Measurements from ENCODE around the gene TRAPPC2L. TPM values are rescaled to one million over a fixed set of nuclear protein-coding genes. Genes with fewer than 3 reads are reported as not detected.

Gene TRAPPC2L
- total and polyA plus RNA-seq, 2 of the 13 experiments (the other 11 are each of a cell fraction or from before 2014, with no cell fraction given), result 96.3 to 107 TPM

- TF ChIP-seq, protein P1, sequence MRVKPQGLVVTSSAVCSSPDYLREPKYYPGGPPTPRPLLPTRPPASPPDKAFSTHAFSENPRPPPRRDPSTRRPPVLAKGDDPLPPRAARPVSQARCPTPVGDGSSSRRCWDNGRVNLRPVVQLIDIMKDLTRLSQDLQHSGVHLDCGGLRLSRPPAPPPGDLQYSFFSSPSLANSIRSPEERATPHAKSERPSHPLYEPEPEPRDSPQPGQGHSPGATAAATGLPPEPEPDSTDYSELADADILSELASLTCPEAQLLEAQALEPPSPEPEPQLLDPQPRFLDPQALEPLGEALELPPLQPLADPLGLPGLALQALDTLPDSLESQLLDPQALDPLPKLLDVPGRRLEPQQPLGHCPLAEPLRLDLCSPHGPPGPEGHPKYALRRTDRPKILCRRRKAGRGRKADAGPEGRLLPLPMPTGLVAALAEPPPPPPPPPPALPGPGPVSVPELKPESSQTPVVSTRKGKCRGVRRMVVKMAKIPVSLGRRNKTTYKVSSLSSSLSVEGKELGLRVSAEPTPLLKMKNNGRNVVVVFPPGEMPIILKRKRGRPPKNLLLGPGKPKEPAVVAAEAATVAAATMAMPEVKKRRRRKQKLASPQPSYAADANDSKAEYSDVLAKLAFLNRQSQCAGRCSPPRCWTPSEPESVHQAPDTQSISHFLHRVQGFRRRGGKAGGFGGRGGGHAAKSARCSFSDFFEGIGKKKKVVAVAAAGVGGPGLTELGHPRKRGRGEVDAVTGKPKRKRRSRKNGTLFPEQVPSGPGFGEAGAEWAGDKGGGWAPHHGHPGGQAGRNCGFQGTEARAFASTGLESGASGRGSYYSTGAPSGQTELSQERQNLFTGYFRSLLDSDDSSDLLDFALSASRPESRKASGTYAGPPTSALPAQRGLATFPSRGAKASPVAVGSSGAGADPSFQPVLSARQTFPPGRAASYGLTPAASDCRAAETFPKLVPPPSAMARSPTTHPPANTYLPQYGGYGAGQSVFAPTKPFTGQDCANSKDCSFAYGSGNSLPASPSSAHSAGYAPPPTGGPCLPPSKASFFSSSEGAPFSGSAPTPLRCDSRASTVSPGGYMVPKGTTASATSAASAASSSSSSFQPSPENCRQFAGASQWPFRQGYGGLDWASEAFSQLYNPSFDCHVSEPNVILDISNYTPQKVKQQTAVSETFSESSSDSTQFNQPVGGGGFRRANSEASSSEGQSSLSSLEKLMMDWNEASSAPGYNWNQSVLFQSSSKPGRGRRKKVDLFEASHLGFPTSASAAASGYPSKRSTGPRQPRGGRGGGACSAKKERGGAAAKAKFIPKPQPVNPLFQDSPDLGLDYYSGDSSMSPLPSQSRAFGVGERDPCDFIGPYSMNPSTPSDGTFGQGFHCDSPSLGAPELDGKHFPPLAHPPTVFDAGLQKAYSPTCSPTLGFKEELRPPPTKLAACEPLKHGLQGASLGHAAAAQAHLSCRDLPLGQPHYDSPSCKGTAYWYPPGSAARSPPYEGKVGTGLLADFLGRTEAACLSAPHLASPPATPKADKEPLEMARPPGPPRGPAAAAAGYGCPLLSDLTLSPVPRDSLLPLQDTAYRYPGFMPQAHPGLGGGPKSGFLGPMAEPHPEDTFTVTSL (CRISPR knock-in tag; IDR thresholded peaks at IDR 0.05; ENCODE audit: borderline replicate concordance), result 0 out of 2 replicates have a peak, but pooled peaks have one; percentile 35
- TF ChIP-seq, protein P2, sequence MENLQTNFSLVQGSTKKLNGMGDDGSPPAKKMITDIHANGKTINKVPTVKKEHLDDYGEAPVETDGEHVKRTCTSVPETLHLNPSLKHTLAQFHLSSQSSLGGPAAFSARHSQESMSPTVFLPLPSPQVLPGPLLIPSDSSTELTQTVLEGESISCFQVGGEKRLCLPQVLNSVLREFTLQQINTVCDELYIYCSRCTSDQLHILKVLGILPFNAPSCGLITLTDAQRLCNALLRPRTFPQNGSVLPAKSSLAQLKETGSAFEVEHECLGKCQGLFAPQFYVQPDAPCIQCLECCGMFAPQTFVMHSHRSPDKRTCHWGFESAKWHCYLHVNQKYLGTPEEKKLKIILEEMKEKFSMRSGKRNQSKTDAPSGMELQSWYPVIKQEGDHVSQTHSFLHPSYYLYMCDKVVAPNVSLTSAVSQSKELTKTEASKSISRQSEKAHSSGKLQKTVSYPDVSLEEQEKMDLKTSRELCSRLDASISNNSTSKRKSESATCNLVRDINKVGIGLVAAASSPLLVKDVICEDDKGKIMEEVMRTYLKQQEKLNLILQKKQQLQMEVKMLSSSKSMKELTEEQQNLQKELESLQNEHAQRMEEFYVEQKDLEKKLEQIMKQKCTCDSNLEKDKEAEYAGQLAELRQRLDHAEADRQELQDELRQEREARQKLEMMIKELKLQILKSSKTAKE (CRISPR knock-in tag; IDR thresholded peaks at IDR 0.05; ENCODE audit: borderline replicate concordance), result no peak
- 0 out of 2 replicates have a peak, but pooled peaks have one; percentile 36 for TF ChIP-seq CREBL2 (CRISPR knock-in tag; IDR thresholded peaks at IDR 0.05; ENCODE audit: borderline replicate concordance)
- TF ChIP-seq AGO2 (optimal IDR thresholded peaks at IDR 0.05; ENCODE audit: low read depth, low read length), result peak; percentile 68
- TF ChIP-seq IRF9 (CRISPR knock-in tag; IDR thresholded peaks at IDR 0.05; ENCODE audit: borderline replicate concordance), result no peak
- TF ChIP-seq ZNF678 (CRISPR knock-in tag; IDR thresholded peaks at IDR 0.05), result peak; percentile 57; the same call in 1 of the 2 replicates
- peak; percentile 59; the same call in 1 of the 2 replicates for TF ChIP-seq SP4 (CRISPR knock-in tag; IDR thresholded peaks at IDR 0.05)
- TF ChIP-seq YEATS4 (CRISPR knock-in tag; IDR thresholded peaks at IDR 0.05; ENCODE audit: borderline replicate concordance), result no peak
- 0 out of 2 replicates have a peak, but pooled peaks have one; percentile 50 for TF ChIP-seq ZNF75D (CRISPR knock-in tag; IDR thresholded peaks at IDR 0.05; ENCODE audit: borderline replicate concordance)
Measured at GRCh38 chr16:88810166-88810911, 46.6 kb upstream of the TRAPPC2L start (continued).

All from HepG2 (cell line).